GM23248 (cell line): ENCODE measurements around the gene GRK2. TPM values are rescaled to one million over a fixed set of nuclear protein-coding genes. Genes with fewer than 3 reads are reported as not detected.

Source experiments
- DNase-seq: peaks from one replicate; pipeline ENCODE4 v3.0.0-alpha.2; 2015
- H2AFZ ChIP-seq: fragments of 200-600 bp; sonication (generic); 2 replicates; pipeline ENCODE4 v1.6.1; 2016; ENCODE audit warnings: antibody characterized with exemption
- H3F3A ChIP-seq: fragments of 200-600 bp; sonication (generic); 2 replicates; pipeline ENCODE4 v1.6.1; 2016; ENCODE audit warnings: mild to moderate bottlenecking, antibody characterized with exemption, mixed run types; ENCODE audit not compliant: insufficient read depth
- H3K27ac ChIP-seq: fragments of 200-600 bp; sonication (generic); 2 replicates; pipeline ENCODE4 v1.5.1; 2016; ENCODE audit warnings: mild to moderate bottlenecking
- H3K27me3 ChIP-seq: fragments of 200-600 bp; sonication (generic); replicated peaks from 2 replicates; pipeline ENCODE4 v1.6.1; 2016; ENCODE audit warnings: mild to moderate bottlenecking; ENCODE audit not compliant: insufficient read depth
- H3K36me3 ChIP-seq: fragments of 200-600 bp; sonication (generic); 2 replicates; pipeline ENCODE4 v1.6.1; 2016; ENCODE audit warnings: low read depth, mild to moderate bottlenecking
- H3K4me1 ChIP-seq: fragments of 200-600 bp; sonication (generic); 2 replicates; pipeline ENCODE4 v1.6.1; 2016; ENCODE audit warnings: mild to moderate bottlenecking; ENCODE audit not compliant: insufficient read depth
- H3K4me2 ChIP-seq: fragments of 200-600 bp; sonication (generic); one replicate; pipeline ENCODE4 v1.6.1; 2016; ENCODE audit warnings: mild to moderate bottlenecking; ENCODE audit not compliant: unreplicated experiment
- H3K4me3 ChIP-seq: fragments of 200-600 bp; sonication (generic); 2 replicates; pipeline ENCODE4 v1.5.1; 2016; ENCODE audit warnings: mild to moderate bottlenecking
- H3K79me2 ChIP-seq: fragments of 200-600 bp; sonication (generic); 2 replicates; pipeline ENCODE4 v1.6.1; 2016; ENCODE audit warnings: mild to moderate bottlenecking; ENCODE audit not compliant: insufficient read depth
- H3K9ac ChIP-seq: fragments of 200-600 bp; sonication (generic); 2 replicates; pipeline ENCODE4 v1.6.1; 2016; ENCODE audit warnings: mild to moderate bottlenecking
- H3K9me2 ChIP-seq: fragments of 200-600 bp; sonication (generic); 2 replicates; pipeline ENCODE4 v1.6.1; 2016; ENCODE audit warnings: mixed run types, mild to moderate bottlenecking, moderate library complexity; ENCODE audit not compliant: insufficient read depth
- H3K9me3 ChIP-seq: fragments of 200-600 bp; sonication (generic); one replicate; pipeline ENCODE4 v1.6.1; 2017; ENCODE audit warnings: low read depth
- H4K20me1 ChIP-seq: fragments of 200-600 bp; sonication (generic); 2 replicates; pipeline ENCODE4 v1.6.0; 2016; ENCODE audit not compliant: insufficient read depth
- EZH2 ChIP-seq: fragments of 200-600 bp; sonication (generic); IDR thresholded peaks from 2 replicates; pipeline ENCODE4 v1.6.1; 2018; ENCODE audit warnings: antibody characterized with exemption, mild to moderate bottlenecking; ENCODE audit not compliant: insufficient read depth, poor library complexity, severe bottlenecking
- EZH2phosphoT487 ChIP-seq: fragments of 200-600 bp; sonication (generic); IDR thresholded peaks from 2 replicates; pipeline ENCODE4 v1.6.1; 2018; ENCODE audit warnings: antibody characterized with exemption, moderate library complexity, mild to moderate bottlenecking, low read depth; ENCODE audit not compliant: insufficient read depth
- WGBS, 2 experiments: methylation state at CpG; one replicate each; pipeline ENCODE4 v1.1.6; 2015 to 2017; ENCODE audit warnings: low lambda C conversion rate in 2 of 2, low coverage in 1 of 2; ENCODE audit errors: missing lambda C conversion rate in 2 of 2; 5-methylcytosine and 5-hydroxymethylcytosine counted together
- in situ Hi-C: fragments of 300-500 bp; cut with MboI; formaldehyde crosslinking; loops from 2 replicates; pipeline ENCODE4 v1.15.0; 2020
- polyA plus RNA-seq: library from polyadenylated mRNA; unstranded; fragments of >200 nt; fragmentation: Nextera tagmentation; extraction: Ambion mirVana; gene quantifications from 2 replicates; pipeline ENCODE4 v1.2.1, GENCODE V29; 2016
- total RNA-seq: library from RNA; depleted of rRNA; stranded (reverse); fragments of >200 nt; shearing (Covaris generic); gene quantifications from 2 replicates; pipeline ENCODE4 v1.2.3, GENCODE V29; 2014

GRK2 gene
- total and polyA plus RNA-seq, 2 experiments from 2014 or later, result 7.8 to 43.0 TPM

- no peak for TF ChIP-seq EZH2
- H4K20me1 ChIP-seq, result no peaks in the 10 kb centered on the region
- H3K36me3 ChIP-seq, result no peaks in the 10 kb centered on the region
- no peaks in the 10 kb centered on the region for H3K9me3 ChIP-seq
- no peaks in the 10 kb centered on the region for H3K27me3 ChIP-seq
- no peaks in the 10 kb centered on the region for H3K9me2 ChIP-seq
- no peak overlapping the region for H3K4me3 ChIP-seq
- H3K4me1 ChIP-seq, result peaks cover 30% of the 10 kb centered on the region
- WGBS, 2 experiments, result 71 to 85% methylated on average over 6 to 7 of the region's 7 CpGs
- H2AFZ ChIP-seq, result no peak overlapping the region
- peak; percentile 43 for DNase-seq
- in situ Hi-C loops, result no loop called here
- peaks cover 15% of the 10 kb centered on the region for H3F3A ChIP-seq
- H3K79me2 ChIP-seq, result peaks cover 40% of the 10 kb centered on the region
- H3K9ac ChIP-seq, result no peak overlapping the region
- no peak overlapping the region for H3K27ac ChIP-seq
- H3K4me2 ChIP-seq, result no peak overlapping the region
Observed at GRCh38 chr11:67264877-67265632, 1.2 kb upstream of the GRK2 start.

- Histone ChIP-seq H3K4me3 (peak overlapping the region; percentile 69), H3K79me2 (peaks cover 48% of the 10 kb centered on the region), H4K20me1 (no peaks in the 10 kb centered on the region), H3K9me3 (no peaks in the 10 kb centered on the region), H2AFZ (peak overlapping the region; percentile 74), H3K27me3 (no peaks in the 10 kb centered on the region), H3K4me1 (peaks cover 33% of the 10 kb centered on the region), H3K9ac (peak overlapping the region; percentile 68), H3K4me2 (peak overlapping the region; percentile 68), H3K9me2 (no peaks in the 10 kb centered on the region), H3K36me3 (no peaks in the 10 kb centered on the region), H3F3A (peaks cover 19% of the 10 kb centered on the region), H3K27ac (no peak overlapping the region)
- peak; percentile 85 for DNase-seq
- 8 to 14% methylated on average over 26 to 46 of the region's 54 CpGs for WGBS, 2 experiments
- TF ChIP-seq EZH2 (no peak), EZH2phosphoT487 (no peak)
- in situ Hi-C loops, result no loop called here
Observed at GRCh38 chr11:67265633-67266448, 432 bp upstream of the GRK2 start.

GRCh38 chr11:67267188-67268080, 1.2 kb downstream of the GRK2 start:
- no peaks in the 10 kb centered on the region for H3K9me3 ChIP-seq
- no peak for DNase-seq
- H3K27ac ChIP-seq, result no peak overlapping the region
- peaks cover 33% of the 10 kb centered on the region for H3K4me1 ChIP-seq
- H3K27me3 ChIP-seq, result no peaks in the 10 kb centered on the region
- peak overlapping the region; percentile 88 for H3K9ac ChIP-seq
- in situ Hi-C loops, result no loop called here
- H3K79me2 ChIP-seq, result peaks cover 63% of the 10 kb centered on the region
- H3F3A ChIP-seq, result peaks cover 21% of the 10 kb centered on the region
- no peaks in the 10 kb centered on the region for H4K20me1 ChIP-seq
- H3K4me2 ChIP-seq, result peak overlapping the region; percentile 94
- TF ChIP-seq EZH2 (no peak), EZH2phosphoT487 (no peak)
- 28 to 33% methylated on average over 30 of the region's 30 CpGs for WGBS, 2 experiments
- peak overlapping the region; percentile 67; the same call in 1 of the 2 replicates for H2AFZ ChIP-seq
- H3K36me3 ChIP-seq, result no peaks in the 10 kb centered on the region
- H3K4me3 ChIP-seq, result peak overlapping the region; percentile 93
- no peaks in the 10 kb centered on the region for H3K9me2 ChIP-seq
